ENCODE results near the gene GPC6. TPM values are rescaled to one million over a fixed set of nuclear protein-coding genes. Genes with fewer than 3 reads are reported as not detected.

The GPC6 gene
- 61.0 TPM for polyA plus RNA-seq (2013, experiment 1 of 2)
- polyA plus RNA-seq (2013, experiment 2 of 2), result 61.3 TPM

DNA sequence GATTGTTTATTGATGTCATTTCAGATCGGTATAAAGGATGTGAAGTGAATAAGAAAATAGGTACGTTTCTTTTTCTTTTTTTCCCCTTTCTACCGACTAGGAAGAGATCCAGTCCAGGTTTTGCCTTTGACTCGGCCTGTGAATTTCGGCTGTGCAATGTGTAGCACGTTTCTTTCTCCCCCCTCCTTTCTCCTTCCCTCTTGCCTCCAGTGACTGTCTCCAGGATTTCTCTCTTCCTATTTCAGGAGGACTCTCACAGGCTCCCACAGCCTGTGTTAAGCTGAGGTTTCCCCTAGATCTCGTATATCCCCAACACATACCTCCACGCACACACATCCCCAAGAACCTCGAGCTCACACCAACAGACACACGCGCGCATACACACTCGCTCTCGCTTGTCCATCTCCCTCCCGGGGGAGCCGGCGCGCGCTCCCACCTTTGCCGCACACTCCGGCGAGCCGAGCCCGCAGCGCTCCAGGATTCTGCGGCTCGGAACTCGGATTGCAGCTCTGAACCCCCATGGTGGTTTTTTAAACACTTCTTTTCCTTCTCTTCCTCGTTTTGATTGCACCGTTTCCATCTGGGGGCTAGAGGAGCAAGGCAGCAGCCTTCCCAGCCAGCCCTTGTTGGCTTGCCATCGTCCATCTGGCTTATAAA, at the start of gene GPC6:
Gene GPC6 (plus strand): TSS at position 185 of the 657 bp plus-strand sequence.
- H4K91ac ChIP-seq (ENCODE audit: low read length), result peak within 1 kb of the TSS; percentile 91
- H3K14ac ChIP-seq (ENCODE audit: low read length in 2 of 2), result peak within 1 kb of the TSS in 1 of 2 experiments; percentile 97
- H3K27me3 ChIP-seq (ENCODE audit: control insufficient read depth in 1 of 2, insufficient read depth in 1 of 2, low read length in 2 of 2), result no peaks in the 10 kb centered on the region
- no peak within 1 kb of the TSS for H2BK5ac ChIP-seq (ENCODE audit: low read depth, low read length, poor library complexity, severe bottlenecking)
- H3K36me3 ChIP-seq (ENCODE audit: control insufficient read depth in 1 of 2, insufficient read depth in 2 of 2, low read depth in 1 of 2, low read length in 2 of 2), result no peaks in the 10 kb centered on the region
- DNase-seq, result peak; percentile 96
- H3K18ac ChIP-seq (ENCODE audit: low read depth in 1 of 2, low read length in 2 of 2), result peak within 1 kb of the TSS; percentile 94 to 99
- peak within 1 kb of the TSS in 1 of 2 experiments; percentile 94 for H2BK12ac ChIP-seq (ENCODE audit: low read length in 2 of 2)
- peak within 1 kb of the TSS; percentile 88 for H3K9ac ChIP-seq (ENCODE audit: low read length)
- peak within 1 kb of the TSS; percentile 83 to 89 for H3K4me3 ChIP-seq (ENCODE audit: insufficient read depth in 1 of 2, low read depth in 1 of 2, low read length in 2 of 2)
- peak within 1 kb of the TSS; percentile 77 for H3K27ac ChIP-seq (ENCODE audit: low read length, poor library complexity, severe bottlenecking)
- peak within 1 kb of the TSS; percentile 96 for H2BK120ac ChIP-seq (ENCODE audit: low read depth, low read length)
- peak within 1 kb of the TSS; percentile 51 to 93 for H3K23ac ChIP-seq (ENCODE audit: low read length in 2 of 2)
- WGBS, result under 1% methylated on average over 30 of the region's 31 CpGs
- H2AK5ac ChIP-seq (ENCODE audit: low read length, severe bottlenecking), result no peak within 1 kb of the TSS
- peaks cover 2% of the 10 kb centered on the region for H3K4me1 ChIP-seq (ENCODE audit: control insufficient read depth, insufficient read depth, low read depth, low read length)
- peak within 1 kb of the TSS; percentile 64 to 86 for H3K4ac ChIP-seq (ENCODE audit: low read depth in 1 of 2, low read length in 2 of 2)
- H3K4me2 ChIP-seq (ENCODE audit: low read length, poor library complexity, severe bottlenecking), result peak within 1 kb of the TSS; percentile 75
- H3K79me1 ChIP-seq (replicated peaks; ENCODE audit: low read length, poor library complexity, severe bottlenecking), result no peaks in the 10 kb centered on the region
- H2BK15ac ChIP-seq (ENCODE audit: low read depth, poor library complexity, severe bottlenecking), result peak within 1 kb of the TSS; percentile 90
- H3K9me3 ChIP-seq (ENCODE audit: control insufficient read depth, low read length), result no peaks in the 10 kb centered on the region
- H4K8ac ChIP-seq (ENCODE audit: low read length), result peak within 1 kb of the TSS; percentile 76
- H2AFZ ChIP-seq (ENCODE audit: low read depth, low read length), result peak within 1 kb of the TSS; percentile 91

DNA sequence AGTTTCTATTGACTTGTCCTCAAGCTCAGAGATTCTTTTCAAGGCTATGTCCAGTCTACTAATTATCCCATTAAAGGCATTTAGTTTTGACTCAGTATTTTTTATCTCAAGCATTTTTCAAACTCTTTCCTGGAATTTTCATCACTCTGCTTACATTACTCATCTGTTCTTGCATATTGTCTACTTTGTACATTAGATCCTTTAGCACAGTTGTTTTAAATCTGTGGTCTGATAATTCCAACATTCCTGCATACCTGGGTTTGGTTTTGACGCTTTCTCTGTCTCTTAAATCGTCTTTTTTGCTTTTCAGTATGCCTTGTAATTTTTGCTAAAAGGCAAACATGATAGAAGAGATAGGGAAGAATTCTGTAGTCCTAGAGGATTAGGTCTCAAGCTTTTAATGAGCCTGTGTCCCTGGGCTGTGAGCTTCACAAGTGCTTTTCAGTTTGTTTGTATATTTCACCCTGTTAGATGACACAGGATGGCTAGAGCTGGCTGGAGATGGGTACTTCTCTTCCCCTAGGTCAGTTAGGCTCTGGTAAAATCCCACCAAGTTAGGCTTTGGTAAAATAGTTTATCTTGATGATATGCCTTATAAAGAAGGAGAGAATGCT, 46.1 kb upstream of the GPC6 start:
- no peak overlapping the region for H3K9ac ChIP-seq (ENCODE audit: low read length)
- H4K8ac ChIP-seq (ENCODE audit: low read length), result no peak overlapping the region
- H3K4me2 ChIP-seq (ENCODE audit: low read length, poor library complexity, severe bottlenecking), result no peak overlapping the region
- no peaks in the 10 kb centered on the region for H3K9me3 ChIP-seq (ENCODE audit: control insufficient read depth, low read length)
- no peak overlapping the region for H3K4me3 ChIP-seq (ENCODE audit: insufficient read depth in 1 of 2, low read depth in 1 of 2, low read length in 2 of 2)
- WGBS, result 21% methylated on average over 2 of the region's 2 CpGs
- H4K91ac ChIP-seq (ENCODE audit: low read length), result no peak overlapping the region
- no peaks in the 10 kb centered on the region for H3K4me1 ChIP-seq (ENCODE audit: control insufficient read depth, insufficient read depth, low read depth, low read length)
- no peaks in the 10 kb centered on the region for H3K27me3 ChIP-seq (ENCODE audit: control insufficient read depth in 1 of 2, insufficient read depth in 1 of 2, low read length in 2 of 2)
- no peak overlapping the region for H2BK15ac ChIP-seq (ENCODE audit: low read depth, poor library complexity, severe bottlenecking)
- no peak overlapping the region for H3K23ac ChIP-seq (ENCODE audit: low read length in 2 of 2)
- DNase-seq, result peak; percentile 63
- no peak overlapping the region for H2AFZ ChIP-seq (ENCODE audit: low read depth, low read length)
- H2AK5ac ChIP-seq (ENCODE audit: low read length, severe bottlenecking), result no peak overlapping the region
- no peak overlapping the region for H3K4ac ChIP-seq (ENCODE audit: low read depth in 1 of 2, low read length in 2 of 2)
- no peak overlapping the region for H2BK5ac ChIP-seq (ENCODE audit: low read depth, low read length, poor library complexity, severe bottlenecking)
- H2BK120ac ChIP-seq (ENCODE audit: low read depth, low read length), result no peak overlapping the region
- H3K36me3 ChIP-seq (ENCODE audit: control insufficient read depth in 1 of 2, insufficient read depth in 2 of 2, low read depth in 1 of 2, low read length in 2 of 2), result no peaks in the 10 kb centered on the region
- no peak overlapping the region for H3K14ac ChIP-seq (ENCODE audit: low read length in 2 of 2)
- no peak overlapping the region for H3K18ac ChIP-seq (ENCODE audit: low read depth in 1 of 2, low read length in 2 of 2)
- H3K79me1 ChIP-seq (replicated peaks; ENCODE audit: low read length, poor library complexity, severe bottlenecking), result no peaks in the 10 kb centered on the region
- H3K27ac ChIP-seq (ENCODE audit: low read length, poor library complexity, severe bottlenecking), result no peak overlapping the region
- H2BK12ac ChIP-seq (ENCODE audit: low read length in 2 of 2), result no peak overlapping the region

DNA sequence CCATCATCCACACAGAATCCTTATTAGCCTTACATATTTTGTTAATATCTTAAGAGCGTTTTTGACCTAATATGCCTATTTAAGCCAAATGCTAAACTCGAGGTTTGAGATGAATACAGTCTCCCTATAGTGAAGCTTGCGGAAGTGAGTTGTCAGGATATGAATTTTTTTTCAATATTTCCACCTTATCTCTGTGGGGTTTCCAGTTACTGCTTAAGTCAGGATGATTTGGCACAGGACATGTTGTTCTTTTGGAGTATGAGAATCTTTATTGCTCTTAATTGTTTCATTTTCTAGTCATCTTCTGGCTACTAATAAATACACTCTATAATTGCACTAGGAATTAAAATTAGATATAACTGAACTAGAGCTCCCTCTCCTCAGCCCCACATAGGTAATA, 44.2 kb upstream of the GPC6 start:
- no peak overlapping the region for H3K4me3 ChIP-seq (ENCODE audit: insufficient read depth in 1 of 2, low read depth in 1 of 2, low read length in 2 of 2)
- no peak overlapping the region for H3K27ac ChIP-seq (ENCODE audit: low read length, poor library complexity, severe bottlenecking)
- no peaks in the 10 kb centered on the region for H3K27me3 ChIP-seq (ENCODE audit: control insufficient read depth in 1 of 2, insufficient read depth in 1 of 2, low read length in 2 of 2)
- H2AFZ ChIP-seq (ENCODE audit: low read depth, low read length), result no peak overlapping the region
- H3K9me3 ChIP-seq (ENCODE audit: control insufficient read depth, low read length), result no peaks in the 10 kb centered on the region
- H2BK12ac ChIP-seq (ENCODE audit: low read length in 2 of 2), result no peak overlapping the region
- no peak overlapping the region for H3K23ac ChIP-seq (ENCODE audit: low read length in 2 of 2)
- no peak overlapping the region for H2BK120ac ChIP-seq (ENCODE audit: low read depth, low read length)
- no peak overlapping the region for H3K4me2 ChIP-seq (ENCODE audit: low read length, poor library complexity, severe bottlenecking)
- no peaks in the 10 kb centered on the region for H3K79me1 ChIP-seq (replicated peaks; ENCODE audit: low read length, poor library complexity, severe bottlenecking)
- no peak overlapping the region for H2BK15ac ChIP-seq (ENCODE audit: low read depth, poor library complexity, severe bottlenecking)
- H3K14ac ChIP-seq (ENCODE audit: low read length in 2 of 2), result no peak overlapping the region
- H4K91ac ChIP-seq (ENCODE audit: low read length), result no peak overlapping the region
- no peak overlapping the region for H3K4ac ChIP-seq (ENCODE audit: low read depth in 1 of 2, low read length in 2 of 2)
- DNase-seq, result no peak
- H3K9ac ChIP-seq (ENCODE audit: low read length), result no peak overlapping the region
- H2BK5ac ChIP-seq (ENCODE audit: low read depth, low read length, poor library complexity, severe bottlenecking), result no peak overlapping the region
- no peaks in the 10 kb centered on the region for H3K36me3 ChIP-seq (ENCODE audit: control insufficient read depth in 1 of 2, insufficient read depth in 2 of 2, low read depth in 1 of 2, low read length in 2 of 2)
- no peak overlapping the region for H4K8ac ChIP-seq (ENCODE audit: low read length)
- no peak overlapping the region for H3K18ac ChIP-seq (ENCODE audit: low read depth in 1 of 2, low read length in 2 of 2)
- no peak overlapping the region for H2AK5ac ChIP-seq (ENCODE audit: low read length, severe bottlenecking)
- H3K4me1 ChIP-seq (ENCODE audit: control insufficient read depth, insufficient read depth, low read depth, low read length), result no peaks in the 10 kb centered on the region
- WGBS, result 93% methylated on average over 3 of the region's 3 CpGs

DNA sequence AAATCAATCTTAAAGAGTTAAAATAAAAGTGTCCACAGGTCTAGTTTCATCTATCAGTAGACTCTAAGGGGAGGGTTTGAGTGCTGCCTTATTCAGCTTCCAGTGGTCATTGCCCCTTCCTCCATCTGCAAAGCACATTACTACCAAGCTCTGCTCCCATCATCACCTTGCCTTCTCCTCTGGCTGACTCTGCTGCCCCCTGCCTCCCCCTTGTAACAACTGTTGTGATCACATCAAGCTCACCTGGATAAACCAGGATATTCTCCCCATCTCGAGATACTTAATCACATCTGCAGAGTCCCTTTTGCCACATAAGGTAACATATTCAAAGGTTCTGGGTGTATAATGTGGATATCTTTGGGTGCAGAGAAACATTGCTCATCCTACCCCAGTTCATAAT, 43.3 kb upstream of the GPC6 start:
- Histone ChIP-seq H2BK5ac (ENCODE audit: low read depth, low read length, poor library complexity, severe bottlenecking) (no peak overlapping the region), H2AFZ (ENCODE audit: low read depth, low read length) (no peak overlapping the region), H3K4me1 (ENCODE audit: control insufficient read depth, insufficient read depth, low read depth, low read length) (no peaks in the 10 kb centered on the region), H2AK5ac (ENCODE audit: low read length, severe bottlenecking) (no peak overlapping the region), H3K18ac (ENCODE audit: low read depth in 1 of 2, low read length in 2 of 2) (no peak overlapping the region), H2BK12ac (ENCODE audit: low read length in 2 of 2) (no peak overlapping the region), H3K27me3 (ENCODE audit: control insufficient read depth in 1 of 2, insufficient read depth in 1 of 2, low read length in 2 of 2) (no peaks in the 10 kb centered on the region), H2BK15ac (ENCODE audit: low read depth, poor library complexity, severe bottlenecking) (no peak overlapping the region), H3K14ac (ENCODE audit: low read length in 2 of 2) (no peak overlapping the region), H3K36me3 (ENCODE audit: control insufficient read depth in 1 of 2, insufficient read depth in 2 of 2, low read depth in 1 of 2, low read length in 2 of 2) (no peaks in the 10 kb centered on the region), H3K9me3 (ENCODE audit: control insufficient read depth, low read length) (no peaks in the 10 kb centered on the region), H3K4me3 (ENCODE audit: insufficient read depth in 1 of 2, low read depth in 1 of 2, low read length in 2 of 2) (no peak overlapping the region), H3K79me1 (replicated peaks; ENCODE audit: low read length, poor library complexity, severe bottlenecking) (no peaks in the 10 kb centered on the region), H2BK120ac (ENCODE audit: low read depth, low read length) (no peak overlapping the region), H3K27ac (ENCODE audit: low read length, poor library complexity, severe bottlenecking) (no peak overlapping the region), H4K8ac (ENCODE audit: low read length) (no peak overlapping the region), H3K4ac (ENCODE audit: low read depth in 1 of 2, low read length in 2 of 2) (no peak overlapping the region), H3K4me2 (ENCODE audit: low read length, poor library complexity, severe bottlenecking) (no peak overlapping the region), H3K9ac (ENCODE audit: low read length) (no peak overlapping the region), H4K91ac (ENCODE audit: low read length) (no peak overlapping the region), H3K23ac (ENCODE audit: low read length in 2 of 2) (no peak overlapping the region)
- WGBS, result no CpG with 5 or more reads among the region's 1 CpG
- DNase-seq, result no peak

All from mesenchymal stem cell (in vitro differentiated cells and primary cell).